ENCODE results near the gene YIPF3. TPM values are rescaled to one million over a fixed set of nuclear protein-coding genes. Genes with fewer than 3 reads are reported as not detected.

The YIPF3 gene
- total RNA-seq, 1 donor from 2014 or later, result 102 TPM

- peaks cover 2% of the 10 kb centered on the region for H3K27me3 Mint-ChIP-seq (ENCODE audit: insufficient read depth, low read depth)
- H3K4me2 ChIP-seq, result peak overlapping the region; percentile 84
- H3K36me3 ChIP-seq, result peaks cover 8% of the 10 kb centered on the region
- no peak overlapping the region for H3K27ac ChIP-seq
- DNase-seq (ENCODE audit: low spot score), result no peak
- no peak overlapping the region for H3K4me3 Mint-ChIP-seq
- peaks cover 33% of the 10 kb centered on the region for H3F3A ChIP-seq (ENCODE audit: low read depth)
- H3K9ac ChIP-seq, result peak overlapping the region; percentile 97
- peaks cover 24% of the 10 kb centered on the region for H3K36me3 Mint-ChIP-seq
- H3K4me1 ChIP-seq, result peaks cover 16% of the 10 kb centered on the region
- TF ChIP-seq EZH2 (IDR thresholded peaks at IDR 0.05), result no peak
- TF ChIP-seq EZH2phosphoT487 (IDR thresholded peaks at IDR 0.05), result no peak
- TF ChIP-seq CTCF (IDR thresholded peaks at IDR 0.05), result no peak
- H3K79me2 ChIP-seq (ENCODE audit: low read depth), result peaks cover 57% of the 10 kb centered on the region
- H2AFZ ChIP-seq (replicated peaks), result peak overlapping the region; percentile 85
- H3K9me3 Mint-ChIP-seq, result no peaks in the 10 kb centered on the region
- H3K4me3 ChIP-seq, result peak overlapping the region; percentile 95
- H3K4me1 Mint-ChIP-seq, result peaks cover 14% of the 10 kb centered on the region
- no peaks in the 10 kb centered on the region for H3K27me3 ChIP-seq
- H4K20me1 ChIP-seq (ENCODE audit: low read depth), result peaks cover 13% of the 10 kb centered on the region
- H3K9me3 ChIP-seq (ENCODE audit: low read depth), result no peaks in the 10 kb centered on the region
- H3K27ac Mint-ChIP-seq, result no peak overlapping the region
These were observed 1.0 kb upstream of the YIPF3 start for GRCh38 chr6:43517505-43518357.

GRCh38 chr6:43516367-43516696 lies 394 bp downstream of the YIPF3 start:
- peak overlapping the region; percentile 81 for H3K27ac Mint-ChIP-seq
- H3K9me3 Mint-ChIP-seq, result no peaks in the 10 kb centered on the region
- H3K27me3 Mint-ChIP-seq (ENCODE audit: insufficient read depth, low read depth), result peaks cover 2% of the 10 kb centered on the region
- peaks cover 19% of the 10 kb centered on the region for H4K20me1 ChIP-seq (ENCODE audit: low read depth)
- H3K27me3 ChIP-seq, result no peaks in the 10 kb centered on the region
- DNase-seq (ENCODE audit: low spot score), result no peak
- H3K4me3 Mint-ChIP-seq, result no peak overlapping the region
- peaks cover 8% of the 10 kb centered on the region for H3K36me3 ChIP-seq
- peak overlapping the region; percentile 84 for H3K4me2 ChIP-seq
- H3K4me1 Mint-ChIP-seq, result peaks cover 14% of the 10 kb centered on the region
- no peaks in the 10 kb centered on the region for H3K9me3 ChIP-seq (ENCODE audit: low read depth)
- H3K27ac ChIP-seq, result no peak overlapping the region
- peak overlapping the region; percentile 55 for H2AFZ ChIP-seq (replicated peaks)
- H3K36me3 Mint-ChIP-seq, result peaks cover 28% of the 10 kb centered on the region
- peaks cover 28% of the 10 kb centered on the region for H3F3A ChIP-seq (ENCODE audit: low read depth)
- H3K9ac ChIP-seq, result peak overlapping the region; percentile 97
- H3K4me1 ChIP-seq, result peaks cover 16% of the 10 kb centered on the region
- peaks cover 57% of the 10 kb centered on the region for H3K79me2 ChIP-seq (ENCODE audit: low read depth)
- peak overlapping the region; percentile 95 for H3K4me3 ChIP-seq
- TF ChIP-seq CTCF (IDR thresholded peaks at IDR 0.05) (no peak), EZH2 (IDR thresholded peaks at IDR 0.05) (no peak), EZH2phosphoT487 (IDR thresholded peaks at IDR 0.05) (no peak)

GRCh38 chr6:43515808-43516207 lies 918 bp downstream of the YIPF3 start:
- Histone ChIP-seq H3F3A (ENCODE audit: low read depth) (peaks cover 28% of the 10 kb centered on the region), H3K27me3 (no peaks in the 10 kb centered on the region), H3K4me2 (peak overlapping the region; percentile 84), H4K20me1 (ENCODE audit: low read depth) (peaks cover 22% of the 10 kb centered on the region), H3K9me3 (ENCODE audit: low read depth) (no peaks in the 10 kb centered on the region), H2AFZ (replicated peaks) (no peak overlapping the region), H3K4me3 (peak overlapping the region; percentile 95), H3K4me1 (peaks cover 16% of the 10 kb centered on the region), H3K79me2 (ENCODE audit: low read depth) (peaks cover 57% of the 10 kb centered on the region), H3K27ac (no peak overlapping the region), H3K36me3 (peaks cover 8% of the 10 kb centered on the region), H3K9ac (peak overlapping the region; percentile 97)
- Mint-ChIP-seq H3K4me3 (no peak overlapping the region), H3K27ac (no peak overlapping the region), H3K36me3 (peaks cover 26% of the 10 kb centered on the region), H3K9me3 (no peaks in the 10 kb centered on the region), H3K27me3 (ENCODE audit: insufficient read depth, low read depth) (peaks cover 2% of the 10 kb centered on the region), H3K4me1 (peaks cover 14% of the 10 kb centered on the region)
- TF ChIP-seq CTCF (IDR thresholded peaks at IDR 0.05), result no peak
- no peak for TF ChIP-seq EZH2 (IDR thresholded peaks at IDR 0.05)
- DNase-seq (ENCODE audit: low spot score), result no peak

All from neural progenitor cell (in vitro differentiated cells).